ENCODE data around the gene PPP2R2D.

DNA sequence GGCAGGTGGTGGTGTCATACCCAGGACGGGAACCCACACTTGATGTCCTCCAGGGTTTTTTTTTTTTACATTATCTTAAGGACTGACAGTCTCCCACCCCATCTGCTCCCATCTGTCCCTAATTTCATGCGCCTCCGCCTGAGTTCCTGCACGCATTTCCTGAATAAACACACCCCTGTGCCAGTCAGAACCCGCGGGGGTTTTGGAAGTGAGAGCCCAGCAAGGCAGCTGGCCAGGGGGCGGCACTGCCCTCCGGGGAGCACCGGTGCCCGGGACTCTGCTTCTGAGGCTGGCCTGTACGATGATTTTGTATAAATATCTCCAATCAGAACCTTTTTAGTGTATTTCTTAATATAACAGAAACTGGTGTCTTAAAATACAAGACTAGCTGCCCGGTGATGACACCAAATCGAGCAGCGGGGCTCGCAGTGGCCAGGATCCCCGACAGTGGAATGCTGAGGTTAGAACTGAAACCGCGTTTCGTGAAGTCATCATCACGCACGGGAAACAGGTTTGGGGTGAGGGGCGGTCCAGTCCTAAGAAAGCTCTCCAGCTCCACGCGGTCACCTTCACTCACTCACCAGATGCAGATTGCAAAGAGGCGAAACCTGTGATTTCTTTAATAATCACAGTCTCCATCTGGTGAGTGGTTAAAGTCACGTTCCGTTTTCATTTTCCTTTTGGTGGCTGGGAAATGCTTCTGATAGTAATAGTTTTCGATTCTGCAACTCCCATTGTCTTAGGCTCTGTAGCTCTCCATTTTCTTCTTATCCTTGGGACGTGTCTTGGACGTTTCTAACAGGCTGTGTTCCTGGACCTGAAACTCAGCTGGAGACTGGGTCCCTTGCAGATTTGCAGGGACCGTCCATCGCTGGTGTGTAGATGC lies 61.2 kb downstream of the PPP2R2D start:
- TF ChIP-seq ZFP3 (CRISPR knock-in tag; IDR thresholded peaks at IDR 0.05), result no peak
- TF ChIP-seq ZNF70 (CRISPR knock-in tag; IDR thresholded peaks at IDR 0.05), result no peak
- TF ChIP-seq, protein P1, sequence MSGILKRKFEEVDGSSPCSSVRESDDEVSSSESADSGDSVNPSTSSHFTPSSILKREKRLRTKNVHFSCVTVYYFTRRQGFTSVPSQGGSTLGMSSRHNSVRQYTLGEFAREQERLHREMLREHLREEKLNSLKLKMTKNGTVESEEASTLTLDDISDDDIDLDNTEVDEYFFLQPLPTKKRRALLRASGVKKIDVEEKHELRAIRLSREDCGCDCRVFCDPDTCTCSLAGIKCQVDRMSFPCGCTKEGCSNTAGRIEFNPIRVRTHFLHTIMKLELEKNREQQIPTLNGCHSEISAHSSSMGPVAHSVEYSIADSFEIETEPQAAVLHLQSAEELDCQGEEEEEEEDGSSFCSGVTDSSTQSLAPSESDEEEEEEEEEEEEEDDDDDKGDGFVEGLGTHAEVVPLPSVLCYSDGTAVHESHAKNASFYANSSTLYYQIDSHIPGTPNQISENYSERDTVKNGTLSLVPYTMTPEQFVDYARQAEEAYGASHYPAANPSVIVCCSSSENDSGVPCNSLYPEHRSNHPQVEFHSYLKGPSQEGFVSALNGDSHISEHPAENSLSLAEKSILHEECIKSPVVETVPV (CRISPR knock-in tag; IDR thresholded peaks at IDR 0.05), result no peak
- TF ChIP-seq ZC3H10 (CRISPR knock-in tag; IDR thresholded peaks at IDR 0.05), result no peak
- no peak for TF ChIP-seq OSR1 (CRISPR knock-in tag; IDR thresholded peaks at IDR 0.05)
- TF ChIP-seq RARB (CRISPR knock-in tag; IDR thresholded peaks at IDR 0.05), result no peak
- no peak for TF ChIP-seq BACH2 (CRISPR knock-in tag; IDR thresholded peaks at IDR 0.05; ENCODE audit: borderline replicate concordance)
- TF ChIP-seq ZFP30 (CRISPR knock-in tag; IDR thresholded peaks at IDR 0.05), result no peak
- TF ChIP-seq SNAI2 (CRISPR knock-in tag; IDR thresholded peaks at IDR 0.05), result no peak

Data from SK-N-SH treated with all-trans-retinoic acid at 6 μM for 48 hours (cell line).